H1 (cell line): ENCODE measurements around the gene SOX10.

Experiments used
- CEBPB ChIP-seq: IDR thresholded peaks from 2 replicates; pipeline ENCODE4 v1.6.1; 2012; ENCODE audit warnings: low read depth, low read length
- CHD2 ChIP-seq: IDR thresholded peaks from 2 replicates; pipeline ENCODE4 v1.6.1; 2012; ENCODE audit warnings: low read length, improper control_type of control experiment
- CTCF ChIP-seq, 3 experiments: IDR thresholded peaks; 1 replicate in 2 of 3; 2 replicates in 1 of 3; pipeline versions ENCODE4 v1.5.1 to v1.6.1; 2011; ENCODE audit warnings: low read length in 3 of 3, mild to moderate bottlenecking in 3 of 3, inconsistent platforms in 2 of 3, low read depth in 1 of 3, moderate library complexity in 1 of 3; ENCODE audit not compliant: insufficient read depth in 1 of 3; ENCODE audit errors: control extremely low read depth in 1 of 3
- EGR1 ChIP-seq: IDR thresholded peaks from 2 replicates; pipeline ENCODE4 v1.6.1; 2011; ENCODE audit warnings: low read depth, low read length, borderline replicate concordance
- EP300 ChIP-seq, 2 experiments: IDR thresholded peaks; 1 replicate in 1 of 2; 2 replicates in 1 of 2; pipeline ENCODE4 v1.6.1; 2011 to 2012; ENCODE audit warnings: low read depth in 2 of 2, low read length in 2 of 2, mild to moderate bottlenecking in 2 of 2, borderline replicate concordance in 1 of 2, inconsistent platforms in 1 of 2, moderate library complexity in 1 of 2
- EZH2 ChIP-seq: fragments of 200-600 bp; sonication (generic); IDR thresholded peaks from 2 replicates; pipeline ENCODE4 v1.7.1; 2012; ENCODE audit warnings: low read depth, mild to moderate bottlenecking, moderate library complexity, low read length, inconsistent platforms; ENCODE audit not compliant: severe bottlenecking
- MAFK ChIP-seq: IDR thresholded peaks from 2 replicates; pipeline ENCODE4 v1.6.1; 2012; ENCODE audit warnings: low read depth, mild to moderate bottlenecking, improper control_type of control experiment, low read length
- POLR2A ChIP-seq, 2 experiments: IDR thresholded peaks; 1 replicate in 1 of 2; 2 replicates in 1 of 2; pipeline ENCODE4 v1.6.1; 2011; ENCODE audit warnings: low read depth in 2 of 2, low read length in 2 of 2, mild to moderate bottlenecking in 2 of 2; ENCODE audit errors: control extremely low read depth in 1 of 2
- RFX5 ChIP-seq: IDR thresholded peaks from 2 replicates; pipeline ENCODE4 v1.6.1; 2011; ENCODE audit warnings: low read depth, low read length, improper control_type of control experiment, borderline replicate concordance
- SIN3A ChIP-seq, 2 experiments: IDR thresholded peaks in 1 of 2; conservative IDR thresholded peaks in 1 of 2; 2 replicates each; pipeline ENCODE4 v1.6.1; 2011 to 2012; ENCODE audit warnings: low read length in 2 of 2, improper control_type of control experiment in 1 of 2, low read depth in 1 of 2, mild to moderate bottlenecking in 1 of 2
- SIRT6 ChIP-seq: IDR thresholded peaks from one replicate; pipeline ENCODE4 v1.7.1; 2012; ENCODE audit warnings: low read length, inconsistent platforms
- TCF12 ChIP-seq: IDR thresholded peaks from 2 replicates; pipeline ENCODE4 v1.6.1; 2011; ENCODE audit warnings: low read depth, mild to moderate bottlenecking, low read length
- TEAD4 ChIP-seq: IDR thresholded peaks from 2 replicates; pipeline ENCODE4 v1.6.1; 2012; ENCODE audit warnings: low read depth, low read length, inconsistent platforms, mixed read lengths
- USF2 ChIP-seq: IDR thresholded peaks from 2 replicates; pipeline ENCODE4 v1.6.1; 2011; ENCODE audit warnings: low read length, improper control_type of control experiment

DNA sequence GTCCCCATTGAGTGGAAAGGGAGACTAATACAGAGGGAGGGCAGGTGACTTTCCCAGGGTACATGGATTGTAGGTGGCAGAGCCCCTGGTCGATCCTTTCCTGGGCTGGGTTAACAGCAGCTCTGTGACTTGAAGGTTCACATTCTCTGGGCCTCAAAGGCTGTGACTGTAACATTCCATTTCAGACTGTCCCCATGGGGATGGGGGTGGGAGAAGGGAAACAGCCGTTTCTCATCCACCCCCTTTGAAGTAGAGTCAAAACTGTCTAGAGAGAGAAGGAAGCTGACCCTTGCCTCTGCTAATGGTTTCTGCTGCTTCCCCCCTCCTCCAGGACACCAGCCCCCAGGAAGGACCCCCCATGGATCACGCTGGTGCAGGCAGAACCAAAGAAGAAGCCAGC is 59.0 kb downstream of the SOX10 start:
- TF ChIP-seq CTCF (IDR thresholded peaks at IDR 0.05; ENCODE audit: control extremely low read depth in 1 of 3, insufficient read depth in 1 of 3, low read depth in 1 of 3, low read length in 3 of 3) (no peak), EP300 (IDR thresholded peaks at IDR 0.05; ENCODE audit: borderline replicate concordance in 1 of 2, low read depth in 2 of 2, low read length in 2 of 2) (no peak), POLR2A (IDR thresholded peaks at IDR 0.05; ENCODE audit: control extremely low read depth in 1 of 2, low read depth in 2 of 2, low read length in 2 of 2) (no peak), EZH2 (no peak), TEAD4 (no peak), RFX5 (no peak), EGR1 (no peak), MAFK (no peak), CHD2 (no peak), USF2 (no peak), TCF12 (no peak), SIN3A (conservative IDR thresholded peaks at IDR 0.05 in 1 of 2, IDR thresholded peaks at IDR 0.05 in 1 of 2; ENCODE audit: low read depth in 1 of 2, low read length in 2 of 2) (no peak), SIRT6 (no peak), CEBPB (no peak)
